Immature natural killer cell (primary cell): ENCODE data around the gene PROX1. TPM values are rescaled to one million over a fixed set of nuclear protein-coding genes. Genes with fewer than 3 reads are reported as not detected.

Experiments
- DNase-seq, 3 donors: peaks; one replicate each; pipeline ENCODE4 v3.0.0; 2022; ENCODE audit warnings: mixed read lengths in 1 of 3
- H3K27ac Mint-ChIP-seq, 6 donors: one replicate each; pipeline ENCODE4 v1.8.0; 2020; ENCODE audit warnings: mixed read lengths in 6 of 6, mild to moderate bottlenecking in 5 of 6, inconsistent platforms in 4 of 6, moderate library complexity in 3 of 6
- H3K27me3 Mint-ChIP-seq, 3 donors: one replicate each; pipeline ENCODE4 v1.8.0; 2020 to 2021; ENCODE audit warnings: low read depth in 3 of 3, mild to moderate bottlenecking in 3 of 3, mixed read lengths in 3 of 3, moderate library complexity in 3 of 3, inconsistent platforms in 1 of 3
- H3K36me3 Mint-ChIP-seq, 3 donors: one replicate each; pipeline ENCODE4 v1.8.0; 2020; ENCODE audit warnings: mixed read lengths in 3 of 3, inconsistent platforms in 2 of 3, mild to moderate bottlenecking in 2 of 3
- H3K4me1 Mint-ChIP-seq, 2 donors: one replicate each; pipeline ENCODE4 v1.8.0; 2020; ENCODE audit warnings: inconsistent platforms in 2 of 2, mild to moderate bottlenecking in 2 of 2, mixed read lengths in 2 of 2, moderate library complexity in 1 of 2
- H3K4me3 Mint-ChIP-seq, 5 donors: one replicate each; pipeline ENCODE4 v1.8.0; 2020; ENCODE audit warnings: mild to moderate bottlenecking in 5 of 5, mixed read lengths in 5 of 5, inconsistent platforms in 3 of 5, moderate library complexity in 3 of 5
- H3K9me3 Mint-ChIP-seq, 6 donors: one replicate each; pipeline ENCODE4 v1.8.0; 2020; ENCODE audit warnings: mild to moderate bottlenecking in 6 of 6, mixed read lengths in 6 of 6, inconsistent platforms in 4 of 6, moderate library complexity in 3 of 6
- polyA plus RNA-seq, 3 donors: library from polyadenylated mRNA; unstranded; fragments of 300-500 nt; fragmentation: Illumina TruSeq; gene quantifications; one replicate each; pipeline ENCODE4 v1.2.3, GENCODE V29; 2021

The PROX1 gene
- not detected for polyA plus RNA-seq

- Mint-ChIP-seq H3K4me1 (peaks cover 18 to 20% of the 10 kb centered on the region in 2 donors), H3K27ac (peak within 1 kb of the TSS in 1 of 6 donors; percentile 57), H3K27me3 (peaks cover 26 to 51% (median 31%) of the 10 kb centered on the region in 3 donors), H3K36me3 (peaks cover 0 to 7% (median 0%) of the 10 kb centered on the region in 3 donors), H3K9me3 (peaks cover 9 to 58% (median 20%) of the 10 kb centered on the region in 6 donors), H3K4me3 (peak within 1 kb of the TSS; percentile 69 to 78 (median 73))
- no peak for DNase-seq
These were observed at the start of gene PROX1 for GRCh38 chr1:213987927-213988506. Gene PROX1 (plus strand): TSS chr1:213987973. CDS start chr1:213996536, 8,563 bp downstream.

GRCh38 chr1:213938776-213939175, 49.0 kb upstream of the PROX1 start:
- no peaks in the 10 kb centered on the region for H3K36me3 Mint-ChIP-seq
- H3K27me3 Mint-ChIP-seq = peaks cover 2 to 5% (median 4%) of the 10 kb centered on the region in 3 donors
- no peak overlapping the region for H3K4me3 Mint-ChIP-seq
- H3K27ac Mint-ChIP-seq = no peak overlapping the region
- no peak for DNase-seq
- H3K4me1 Mint-ChIP-seq = no peaks in the 10 kb centered on the region
- peaks cover 0 to 10% (median 5%) of the 10 kb centered on the region in 6 donors for H3K9me3 Mint-ChIP-seq

- DNase-seq = no peak
These were observed 47.9 kb upstream of the PROX1 start for GRCh38 chr1:213939888-213940287.

GRCh38 chr1:213940947-213941346, 46.8 kb upstream of the PROX1 start:
- no peak overlapping the region for H3K4me3 Mint-ChIP-seq
- DNase-seq = no peak
- no peak overlapping the region for H3K27ac Mint-ChIP-seq
- peaks cover 0 to 10% (median 4%) of the 10 kb centered on the region in 6 donors for H3K9me3 Mint-ChIP-seq
- peaks cover 2 to 5% (median 2%) of the 10 kb centered on the region in 3 donors for H3K27me3 Mint-ChIP-seq
- no peaks in the 10 kb centered on the region for H3K4me1 Mint-ChIP-seq
- H3K36me3 Mint-ChIP-seq = no peaks in the 10 kb centered on the region

More at GRCh38 chr1:213939888-213940287, 47.9 kb upstream of the PROX1 start:
- Mint-ChIP-seq H3K9me3 (peaks cover 0 to 10% (median 4%) of the 10 kb centered on the region in 6 donors), H3K27me3 (peaks cover 2 to 4% (median 2%) of the 10 kb centered on the region in 3 donors), H3K27ac (no peak overlapping the region), H3K4me3 (no peak overlapping the region), H3K36me3 (no peaks in the 10 kb centered on the region), H3K4me1 (no peaks in the 10 kb centered on the region)

GRCh38 chr1:213942061-213942460, 45.7 kb upstream of the PROX1 start:
- no peak overlapping the region for H3K27ac Mint-ChIP-seq
- no peak overlapping the region for H3K4me3 Mint-ChIP-seq
- H3K27me3 Mint-ChIP-seq = peaks cover 2 to 5% (median 2%) of the 10 kb centered on the region in 3 donors
- no peak for DNase-seq
- no peaks in the 10 kb centered on the region for H3K36me3 Mint-ChIP-seq
- H3K9me3 Mint-ChIP-seq = peaks cover 0 to 10% (median 2%) of the 10 kb centered on the region in 6 donors
- H3K4me1 Mint-ChIP-seq = no peaks in the 10 kb centered on the region

- no peak overlapping the region for H3K4me3 Mint-ChIP-seq
- no peaks in the 10 kb centered on the region for H3K4me1 Mint-ChIP-seq
- H3K9me3 Mint-ChIP-seq = peaks cover 0 to 7% (median 0%) of the 10 kb centered on the region in 6 donors
- no peak for DNase-seq
- no peaks in the 10 kb centered on the region for H3K36me3 Mint-ChIP-seq
- H3K27ac Mint-ChIP-seq = no peak overlapping the region
- H3K27me3 Mint-ChIP-seq = peaks cover 1 to 2% (median 2%) of the 10 kb centered on the region in 3 donors
These were observed 40.5 kb upstream of the PROX1 start for GRCh38 chr1:213947200-213947801.

- Mint-ChIP-seq H3K9me3 (peaks cover 0 to 7% (median 0%) of the 10 kb centered on the region in 6 donors), H3K4me1 (no peaks in the 10 kb centered on the region), H3K4me3 (no peak overlapping the region), H3K27ac (no peak overlapping the region), H3K36me3 (no peaks in the 10 kb centered on the region), H3K27me3 (peaks cover 0 to 3% (median 1%) of the 10 kb centered on the region in 3 donors)
- no peak for DNase-seq
These were observed 35.9 kb upstream of the PROX1 start for GRCh38 chr1:213951876-213952275.

GRCh38 chr1:213953806-213954205, 34.0 kb upstream of the PROX1 start:
- H3K27ac Mint-ChIP-seq = no peak overlapping the region
- no peaks in the 10 kb centered on the region for H3K36me3 Mint-ChIP-seq
- peaks cover 0 to 5% (median 0%) of the 10 kb centered on the region in 3 donors for H3K27me3 Mint-ChIP-seq
- peaks cover 0 to 7% (median 0%) of the 10 kb centered on the region in 6 donors for H3K9me3 Mint-ChIP-seq
- no peaks in the 10 kb centered on the region for H3K4me1 Mint-ChIP-seq
- H3K4me3 Mint-ChIP-seq = no peak overlapping the region
- no peak for DNase-seq

- no peak overlapping the region for H3K4me3 Mint-ChIP-seq
- H3K9me3 Mint-ChIP-seq = peaks cover 0 to 5% (median 0%) of the 10 kb centered on the region in 6 donors
- no peak overlapping the region for H3K27ac Mint-ChIP-seq
- DNase-seq = no peak
- no peaks in the 10 kb centered on the region for H3K36me3 Mint-ChIP-seq
- H3K4me1 Mint-ChIP-seq = no peaks in the 10 kb centered on the region
- H3K27me3 Mint-ChIP-seq = peaks cover 0 to 10% (median 2%) of the 10 kb centered on the region in 3 donors
These were observed 31.4 kb upstream of the PROX1 start for GRCh38 chr1:213956295-213956770.

GRCh38 chr1:213958346-213958745, 29.4 kb upstream of the PROX1 start:
- H3K4me1 Mint-ChIP-seq = no peaks in the 10 kb centered on the region
- H3K36me3 Mint-ChIP-seq = no peaks in the 10 kb centered on the region
- H3K9me3 Mint-ChIP-seq = peaks cover 0 to 4% (median 0%) of the 10 kb centered on the region in 6 donors
- no peak for DNase-seq
- H3K27me3 Mint-ChIP-seq = peaks cover 0 to 10% (median 2%) of the 10 kb centered on the region in 3 donors
- no peak overlapping the region for H3K27ac Mint-ChIP-seq
- no peak overlapping the region for H3K4me3 Mint-ChIP-seq

- no peak for DNase-seq
- Mint-ChIP-seq H3K27me3 (peaks cover 0 to 11% (median 2%) of the 10 kb centered on the region in 3 donors), H3K4me1 (no peaks in the 10 kb centered on the region), H3K9me3 (peaks cover 0 to 4% (median 3%) of the 10 kb centered on the region in 6 donors), H3K4me3 (no peak overlapping the region), H3K27ac (no peak overlapping the region), H3K36me3 (no peaks in the 10 kb centered on the region)
These were observed 26.8 kb upstream of the PROX1 start for GRCh38 chr1:213960963-213961362.

- Mint-ChIP-seq H3K27me3 (peaks cover 1 to 9% (median 2%) of the 10 kb centered on the region in 3 donors), H3K4me1 (no peaks in the 10 kb centered on the region), H3K27ac (no peak overlapping the region), H3K4me3 (no peak overlapping the region), H3K9me3 (peaks cover 0 to 6% (median 3%) of the 10 kb centered on the region in 6 donors), H3K36me3 (no peaks in the 10 kb centered on the region)
- DNase-seq = no peak
These were observed 25.3 kb upstream of the PROX1 start for GRCh38 chr1:213962508-213962907.

GRCh38 chr1:213966122-213966521, 21.7 kb upstream of the PROX1 start:
- DNase-seq = no peak
- Mint-ChIP-seq H3K36me3 (no peaks in the 10 kb centered on the region), H3K4me3 (no peak overlapping the region), H3K27me3 (peaks cover 0 to 12% (median 5%) of the 10 kb centered on the region in 3 donors), H3K4me1 (no peaks in the 10 kb centered on the region), H3K9me3 (peaks cover 0 to 6% (median 3%) of the 10 kb centered on the region in 6 donors), H3K27ac (no peak overlapping the region)

- Mint-ChIP-seq H3K4me1 (no peaks in the 10 kb centered on the region), H3K27me3 (peaks cover 4 to 12% (median 5%) of the 10 kb centered on the region in 3 donors), H3K9me3 (peaks cover 0 to 8% (median 0%) of the 10 kb centered on the region in 6 donors)
These were observed 19.5 kb upstream of the PROX1 start for GRCh38 chr1:213968146-213968825.

More at GRCh38 chr1:213968146-213968825, 19.5 kb upstream of the PROX1 start:
- no peak for DNase-seq
- Mint-ChIP-seq H3K4me3 (no peak overlapping the region), H3K36me3 (no peaks in the 10 kb centered on the region), H3K27ac (no peak overlapping the region)
